Glomerular visceral epithelial cell (primary cell): ENCODE data around the gene AREG.

Experiments used
- DNase-seq: peaks from one replicate; pipeline ENCODE4 v3.0.0-alpha.2; 2016; ENCODE audit errors: extremely low spot score

AREG gene

DNA sequence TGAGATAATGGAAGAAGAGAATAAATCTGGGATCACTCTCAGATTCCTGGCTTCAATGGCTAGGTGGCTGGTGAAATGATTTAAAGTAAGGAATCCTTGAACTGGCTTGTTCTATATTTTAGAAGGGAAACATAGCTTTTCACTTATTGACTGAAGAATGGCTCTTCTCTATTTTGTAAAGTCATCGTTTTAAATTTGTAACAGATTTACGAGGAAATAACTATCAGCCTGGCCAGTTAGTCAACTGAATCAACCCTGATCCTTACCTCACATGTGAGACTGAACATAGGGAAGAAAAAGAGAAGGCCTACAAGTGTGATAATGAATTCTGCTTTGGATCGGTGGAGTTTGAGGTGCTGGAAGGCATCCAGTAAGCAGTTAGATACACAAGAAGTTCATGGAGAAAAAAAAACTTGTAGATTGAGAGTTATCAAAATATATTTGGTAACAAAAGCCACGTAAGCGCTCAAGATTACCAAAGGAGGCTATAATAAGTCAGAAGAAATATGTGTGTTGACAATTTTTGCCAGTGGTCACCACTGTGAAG is 12.0 kb downstream of the AREG start:
- DNase-seq, result no peak

GRCh38 chr4:74460833-74461232 is 15.9 kb downstream of the AREG start:
- DNase-seq, result no peak

- DNase-seq, result no peak
Measured at GRCh38 chr4:74463123-74463522, 18.2 kb downstream of the AREG start.

DNA sequence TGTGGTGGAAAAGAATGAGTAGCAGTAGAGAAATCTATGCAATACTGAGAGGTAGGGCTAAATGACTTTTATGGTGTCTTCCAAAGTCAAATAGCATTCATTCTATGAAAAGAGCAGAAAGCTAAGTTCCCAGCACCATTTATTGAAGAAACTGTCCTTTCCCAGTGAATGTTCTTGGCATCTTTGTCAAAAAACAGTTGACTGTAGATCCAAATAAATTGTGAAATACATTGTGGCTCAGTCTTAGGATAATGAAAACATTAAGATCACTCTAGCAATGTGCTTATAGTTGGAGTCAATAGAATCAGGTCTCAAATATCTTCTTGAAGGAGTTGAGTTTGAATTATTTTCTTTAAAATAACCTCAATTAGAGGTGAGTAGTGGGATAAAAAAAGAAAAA is 19.4 kb downstream of the AREG start:
- no peak for DNase-seq

DNA sequence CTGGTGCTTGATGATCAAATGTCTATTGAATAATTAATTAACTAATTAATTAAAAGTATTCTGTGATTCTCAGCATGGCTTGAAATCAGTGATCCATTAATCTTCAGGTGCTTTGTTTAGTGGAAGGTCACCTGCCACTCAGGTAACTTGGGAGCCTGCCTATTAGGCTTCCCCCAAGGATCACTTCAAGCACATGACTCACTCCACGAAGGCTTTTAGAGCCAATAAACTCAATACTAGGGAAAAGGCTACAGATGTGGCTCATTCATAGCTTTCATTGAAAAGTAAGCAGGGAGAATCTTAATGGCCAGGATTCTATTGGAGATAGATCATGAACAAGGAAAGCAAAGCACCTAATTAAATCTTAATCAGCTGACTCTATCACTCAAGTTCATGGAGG is 21.3 kb downstream of the AREG start:
- DNase-seq, result no peak

GRCh38 chr4:74471264-74471663 is 26.3 kb downstream of the AREG start:
- no peak for DNase-seq

DNA sequence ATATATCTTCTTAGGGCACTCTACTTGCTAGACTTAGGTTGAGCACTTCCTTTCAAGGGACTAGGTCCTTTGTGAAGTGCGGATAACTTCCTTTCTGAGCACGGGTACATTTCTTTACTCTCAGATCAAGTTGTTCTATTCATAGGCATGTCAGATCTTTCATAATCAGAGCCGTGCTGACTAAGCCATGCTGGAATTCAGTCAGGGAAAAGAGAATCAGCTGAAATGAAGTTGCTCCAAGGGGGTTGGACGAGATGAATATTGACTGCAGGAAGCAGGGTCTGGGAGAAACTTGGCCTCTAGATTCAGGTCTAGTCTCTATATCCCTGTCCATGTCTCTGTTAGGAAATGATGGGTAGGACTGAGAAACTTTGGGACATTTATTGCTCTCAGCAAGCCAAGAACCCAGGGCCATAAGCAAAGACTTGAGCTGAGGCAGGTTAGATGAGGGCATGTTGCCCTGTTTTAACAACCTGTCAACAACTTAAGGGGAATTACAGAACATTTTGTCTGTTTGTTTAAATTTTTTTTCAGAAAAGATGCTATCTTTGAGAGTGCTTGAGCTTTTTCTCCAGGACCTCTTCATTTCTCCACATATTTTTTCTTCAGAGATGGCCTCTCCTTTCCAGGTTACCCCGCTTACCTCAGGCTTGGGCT is 28.3 kb downstream of the AREG start:
- DNase-seq, result peak; percentile 65

DNA sequence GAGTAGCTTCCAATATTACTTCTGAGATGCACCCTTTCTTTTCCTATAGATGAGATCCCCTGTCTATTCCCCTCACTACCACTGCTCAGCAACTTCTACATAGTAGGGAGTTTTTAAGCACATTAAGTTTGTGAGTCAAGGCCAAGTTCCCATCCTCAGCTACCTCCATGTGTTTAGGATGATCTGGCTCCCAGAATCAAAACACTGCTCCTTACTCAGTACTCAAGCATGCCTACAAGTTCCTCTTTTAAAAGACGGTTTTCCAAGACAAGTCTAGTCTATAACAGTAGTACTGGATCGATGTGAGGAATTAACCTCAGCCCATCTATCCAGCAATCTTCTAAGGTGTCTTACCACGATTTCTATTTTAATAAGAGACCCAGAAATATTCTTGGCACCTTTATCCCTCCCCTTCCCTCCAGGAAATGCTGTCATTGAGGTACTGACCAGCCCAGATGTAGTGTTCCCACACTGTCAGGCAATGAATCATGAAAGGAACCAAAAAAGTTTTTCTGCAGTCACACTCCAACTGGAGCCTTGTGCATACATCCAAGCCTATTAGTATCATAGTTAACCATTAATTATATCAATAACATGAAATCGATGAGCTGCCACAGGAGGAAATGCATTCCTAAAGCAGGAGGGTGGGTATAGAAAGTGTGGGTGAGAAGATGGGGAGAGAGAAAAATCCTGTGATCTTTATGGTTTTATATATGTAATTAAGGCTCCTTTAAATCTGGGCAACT is 29.6 kb downstream of the AREG start:
- no peak for DNase-seq

- no peak for DNase-seq
Measured at GRCh38 chr4:74475091-74475800, 30.3 kb downstream of the AREG start.

GRCh38 chr4:74475946-74476345 is 31.0 kb downstream of the AREG start:
- no peak for DNase-seq

DNA sequence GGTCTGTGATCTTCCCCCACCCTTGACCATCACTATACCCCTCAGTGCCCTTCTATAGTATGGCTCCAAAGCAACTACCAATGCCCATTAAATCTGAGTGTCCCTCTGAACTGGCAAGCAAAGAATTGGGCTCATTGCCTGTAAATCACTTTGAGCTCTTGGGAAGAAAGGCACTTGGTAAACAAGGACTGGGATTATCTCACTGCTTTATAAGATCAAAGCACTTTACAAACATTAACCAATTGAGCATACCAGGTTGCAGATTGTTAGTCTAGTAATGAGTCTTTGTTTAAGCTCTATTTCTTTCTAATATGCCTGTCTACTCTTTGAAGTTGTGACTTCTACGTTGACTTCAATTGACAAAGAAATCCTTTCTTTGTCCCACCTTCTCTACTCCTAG is 34.1 kb downstream of the AREG start:
- no peak for DNase-seq

- DNase-seq, result no peak
Measured at GRCh38 chr4:74480267-74480666, 35.3 kb downstream of the AREG start.

GRCh38 chr4:74481891-74482609 is 37.1 kb downstream of the AREG start:
- DNase-seq, result no peak

DNA sequence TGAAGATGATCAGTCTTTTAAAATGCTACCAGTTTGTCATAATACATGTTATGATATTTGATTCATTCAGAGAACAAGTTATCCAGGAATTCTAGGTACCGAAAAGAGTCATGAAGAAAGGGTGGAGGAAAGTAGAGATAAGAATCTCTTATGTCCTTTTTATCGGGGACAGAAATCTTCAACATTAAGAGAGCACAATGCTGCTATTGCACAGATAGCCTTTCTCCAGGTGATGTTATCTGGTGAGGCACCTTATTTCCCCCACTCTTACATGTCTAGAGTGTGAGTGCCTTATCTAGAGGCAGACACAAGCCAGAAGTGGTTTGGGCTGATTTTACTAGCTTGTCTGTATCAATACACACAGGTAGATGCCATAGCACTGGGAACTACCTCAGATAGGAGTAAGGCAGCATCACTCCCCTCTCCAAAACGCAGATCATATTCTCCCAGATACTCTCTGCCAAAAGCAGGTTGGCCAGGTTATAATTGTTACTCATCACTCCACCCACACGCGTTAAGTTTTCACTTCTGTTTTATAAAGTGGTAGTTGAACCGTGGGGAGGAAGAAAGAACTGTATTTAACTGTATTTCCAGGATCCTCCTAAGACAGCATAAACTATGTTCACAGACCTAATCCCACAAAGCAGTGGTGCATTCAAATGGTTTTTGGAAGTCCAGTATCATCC is 38.4 kb downstream of the AREG start:
- DNase-seq, result no peak

DNA sequence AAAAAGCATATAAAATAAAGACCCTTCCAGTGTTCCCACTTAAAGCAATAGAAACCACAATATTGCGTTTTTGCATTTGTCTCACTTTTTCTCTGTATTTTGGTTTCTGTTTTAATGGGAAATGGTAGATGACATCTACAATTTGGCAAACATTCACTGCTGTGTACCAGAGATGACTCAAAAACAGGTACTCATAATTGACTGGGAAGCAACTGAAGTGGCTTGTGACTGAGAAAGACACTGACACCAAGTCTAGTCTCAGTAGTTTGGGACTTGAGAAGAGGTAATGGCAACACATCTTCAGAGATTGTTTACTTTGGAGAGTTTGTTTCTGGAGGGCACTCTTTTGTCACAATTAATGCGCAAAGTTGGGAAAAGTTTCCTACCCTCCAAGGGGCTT is 42.0 kb downstream of the AREG start:
- no peak for DNase-seq

DNA sequence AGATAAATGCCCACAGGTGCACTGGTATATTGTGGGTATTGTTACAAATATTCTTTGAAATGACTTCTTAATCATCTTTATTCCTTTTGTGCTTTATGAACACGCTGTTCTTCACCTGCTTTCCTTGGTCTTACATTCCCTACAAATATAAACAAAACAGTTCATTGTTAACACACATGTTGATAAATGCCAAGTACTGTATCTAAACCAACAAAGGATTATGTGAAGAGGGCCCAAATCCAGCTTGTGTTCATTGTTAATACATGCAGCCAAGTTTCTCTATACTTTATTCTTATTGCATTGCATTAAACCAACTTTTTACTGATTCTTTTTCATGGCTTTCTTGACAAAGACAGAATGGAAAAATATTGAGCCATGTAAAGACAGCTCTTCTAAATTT is 42.8 kb downstream of the AREG start:
- DNase-seq, result no peak

DNA sequence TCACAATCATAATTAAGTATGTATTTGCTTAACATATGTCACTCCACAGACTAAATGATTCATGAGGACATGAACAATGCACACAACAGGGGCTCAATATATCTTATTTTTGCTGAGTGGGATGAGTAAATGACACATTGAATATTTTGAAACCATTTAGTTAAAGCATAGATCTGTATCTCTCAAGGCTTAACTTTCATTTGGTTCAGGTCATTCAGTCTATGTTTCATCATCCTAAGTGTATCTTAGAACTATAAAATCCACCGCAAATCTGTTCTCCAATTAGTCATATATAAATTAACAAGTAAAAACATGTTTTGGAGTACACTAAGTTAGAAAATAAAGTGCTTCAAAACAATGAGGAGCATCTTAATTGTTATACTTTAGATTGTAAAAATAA is 45.8 kb downstream of the AREG start:
- no peak for DNase-seq

DNA sequence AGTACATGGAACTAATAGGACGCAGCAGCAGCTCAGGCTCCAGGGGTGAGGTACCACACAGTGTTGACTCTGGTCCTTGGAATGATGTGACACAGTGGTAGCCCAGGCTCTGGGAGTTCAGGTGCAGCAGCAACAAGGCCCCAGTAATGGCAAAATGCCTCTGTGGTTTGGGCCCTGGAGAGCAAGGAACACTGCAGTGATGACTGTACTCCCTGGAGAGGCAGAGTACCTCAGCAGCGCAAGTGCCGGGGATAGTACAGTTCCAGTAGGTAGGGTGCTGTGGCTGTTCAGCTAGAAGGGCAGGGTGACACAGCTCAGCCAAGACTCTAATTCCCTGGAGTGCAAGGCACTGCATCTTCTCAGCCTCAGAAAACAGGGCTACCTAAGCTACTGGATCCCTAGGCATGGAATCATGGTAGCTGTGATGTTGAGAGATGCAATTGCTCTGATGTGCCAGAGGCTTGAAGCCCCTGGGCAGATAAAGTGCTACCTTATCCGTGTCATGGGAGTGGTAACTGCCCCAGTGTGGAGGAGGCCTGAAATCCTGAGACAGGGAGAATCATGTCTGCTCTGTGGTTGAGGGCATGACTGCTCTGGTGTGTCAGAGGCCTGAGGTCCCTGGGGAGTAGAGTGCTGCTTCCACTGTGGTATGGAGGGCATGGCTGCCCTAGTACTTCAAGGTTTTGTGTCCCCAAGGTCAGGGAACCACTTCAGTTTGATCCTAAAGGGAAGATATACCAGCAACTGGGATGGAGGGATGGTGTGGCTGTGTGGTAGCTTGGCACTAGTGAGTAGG is 55.2 kb downstream of the AREG start:
- peak; percentile 78 for DNase-seq

GRCh38 chr4:74501579-74501978 is 56.6 kb downstream of the AREG start:
- peak; percentile 80 for DNase-seq

- peak; percentile 27 for DNase-seq
Measured at GRCh38 chr4:74503580-74503979, 58.6 kb downstream of the AREG start.

GRCh38 chr4:74504212-74504611 is 59.3 kb downstream of the AREG start:
- DNase-seq, result peak; percentile 34
